ENCODE results near the gene SPRR2D.

SPRR2D gene

GRCh38 chr1:153001382-153001781 lies 39.5 kb downstream of the SPRR2D start, which contains the start of gene SPRR3:
Gene SPRR3 (plus strand): TSS chr1:153001749. CDS start chr1:153003021, 1,272 bp downstream.
- Histone ChIP-seq H3K36me3 (ENCODE audit: insufficient read depth, low read length) (no peaks in the 10 kb centered on the region), H3K27me3 (ENCODE audit: insufficient read depth, low read length) (no peaks in the 10 kb centered on the region), H3K9ac (ENCODE audit: low read depth, low read length) (no peak within 1 kb of the TSS), H3K4me3 (ENCODE audit: low read length) (no peak within 1 kb of the TSS), H3K4me1 (ENCODE audit: insufficient read depth, low read length) (peaks cover 5% of the 10 kb centered on the region; the same call in 1 of the 2 replicates), H3K9me3 (ENCODE audit: insufficient read depth, low read depth, low read length) (peaks cover 15% of the 10 kb centered on the region), H3K27ac (ENCODE audit: low read depth, low read length) (no peak within 1 kb of the TSS)
- 68% methylated on average over 2 of the region's 2 CpGs for WGBS

- Histone ChIP-seq H3K27me3 (ENCODE audit: insufficient read depth, low read length) (no peaks in the 10 kb centered on the region), H3K27ac (ENCODE audit: low read depth, low read length) (no peak overlapping the region)
- 80% methylated on average over 1 of the region's 1 CpG for WGBS
Measured at GRCh38 chr1:153000294-153000693, 40.6 kb downstream of the SPRR2D start.

GRCh38 chr1:152999818-153000217 lies 41.1 kb downstream of the SPRR2D start:
- H3K27ac ChIP-seq (ENCODE audit: low read depth, low read length) = no peak overlapping the region
- H3K4me3 ChIP-seq (ENCODE audit: low read length) = no peak overlapping the region
- H3K9ac ChIP-seq (ENCODE audit: low read depth, low read length) = no peak overlapping the region
- H3K27me3 ChIP-seq (ENCODE audit: insufficient read depth, low read length) = no peaks in the 10 kb centered on the region
- H3K4me1 ChIP-seq (ENCODE audit: insufficient read depth, low read length) = peaks cover 5% of the 10 kb centered on the region; the same call in 1 of the 2 replicates
- WGBS = 71% methylated on average over 6 of the region's 6 CpGs
- no peaks in the 10 kb centered on the region for H3K36me3 ChIP-seq (ENCODE audit: insufficient read depth, low read length)
- peaks cover 24% of the 10 kb centered on the region for H3K9me3 ChIP-seq (ENCODE audit: insufficient read depth, low read depth, low read length)

More at GRCh38 chr1:153000294-153000693, 40.6 kb downstream of the SPRR2D start:
- H3K36me3 ChIP-seq (ENCODE audit: insufficient read depth, low read length) = no peaks in the 10 kb centered on the region
- H3K4me3 ChIP-seq (ENCODE audit: low read length) = no peak overlapping the region
- peaks cover 23% of the 10 kb centered on the region for H3K9me3 ChIP-seq (ENCODE audit: insufficient read depth, low read depth, low read length)
- no peak overlapping the region for H3K9ac ChIP-seq (ENCODE audit: low read depth, low read length)
- H3K4me1 ChIP-seq (ENCODE audit: insufficient read depth, low read length) = peaks cover 5% of the 10 kb centered on the region; the same call in 1 of the 2 replicates

GRCh38 chr1:152998476-152998875 lies 42.4 kb downstream of the SPRR2D start:
- Histone ChIP-seq H3K36me3 (ENCODE audit: insufficient read depth, low read length) (no peaks in the 10 kb centered on the region), H3K4me1 (ENCODE audit: insufficient read depth, low read length) (peaks cover 5% of the 10 kb centered on the region; the same call in 1 of the 2 replicates), H3K27me3 (ENCODE audit: insufficient read depth, low read length) (no peaks in the 10 kb centered on the region), H3K9me3 (ENCODE audit: insufficient read depth, low read depth, low read length) (peaks cover 29% of the 10 kb centered on the region), H3K4me3 (ENCODE audit: low read length) (no peak overlapping the region), H3K27ac (ENCODE audit: low read depth, low read length) (no peak overlapping the region), H3K9ac (ENCODE audit: low read depth, low read length) (no peak overlapping the region)
- 90% methylated on average over 4 of the region's 4 CpGs for WGBS

GRCh38 chr1:152997901-152998300 lies 43.0 kb downstream of the SPRR2D start:
- Histone ChIP-seq H3K9me3 (ENCODE audit: insufficient read depth, low read depth, low read length) (peaks cover 29% of the 10 kb centered on the region), H3K4me3 (ENCODE audit: low read length) (no peak overlapping the region), H3K9ac (ENCODE audit: low read depth, low read length) (no peak overlapping the region), H3K36me3 (ENCODE audit: insufficient read depth, low read length) (no peaks in the 10 kb centered on the region), H3K4me1 (ENCODE audit: insufficient read depth, low read length) (peaks cover 5% of the 10 kb centered on the region; the same call in 1 of the 2 replicates), H3K27me3 (ENCODE audit: insufficient read depth, low read length) (no peaks in the 10 kb centered on the region), H3K27ac (ENCODE audit: low read depth, low read length) (no peak overlapping the region)
- WGBS = 66% methylated on average over 7 of the region's 7 CpGs

- Histone ChIP-seq H3K4me3 (ENCODE audit: low read length) (no peak overlapping the region), H3K9ac (ENCODE audit: low read depth, low read length) (no peak overlapping the region), H3K4me1 (ENCODE audit: insufficient read depth, low read length) (peaks cover 5% of the 10 kb centered on the region; the same call in 1 of the 2 replicates), H3K27ac (ENCODE audit: low read depth, low read length) (no peak overlapping the region), H3K36me3 (ENCODE audit: insufficient read depth, low read length) (no peaks in the 10 kb centered on the region), H3K9me3 (ENCODE audit: insufficient read depth, low read depth, low read length) (peaks cover 26% of the 10 kb centered on the region), H3K27me3 (ENCODE audit: insufficient read depth, low read length) (no peaks in the 10 kb centered on the region)
- 57% methylated on average over 5 of the region's 5 CpGs for whole genome bisulfite sequencing
Measured at GRCh38 chr1:152996633-152997400, 44.1 kb downstream of the SPRR2D start.

GRCh38 chr1:152995842-152996241 lies 45.1 kb downstream of the SPRR2D start:
- no peak overlapping the region for H3K27ac ChIP-seq (ENCODE audit: low read depth, low read length)
- H3K27me3 ChIP-seq (ENCODE audit: insufficient read depth, low read length) = no peaks in the 10 kb centered on the region
- peaks cover 20% of the 10 kb centered on the region for H3K9me3 ChIP-seq (ENCODE audit: insufficient read depth, low read depth, low read length)
- no peaks in the 10 kb centered on the region for H3K36me3 ChIP-seq (ENCODE audit: insufficient read depth, low read length)
- WGBS = no CpG with 5 or more reads among the region's 1 CpG
- no peak overlapping the region for H3K9ac ChIP-seq (ENCODE audit: low read depth, low read length)
- H3K4me1 ChIP-seq (ENCODE audit: insufficient read depth, low read length) = peaks cover 5% of the 10 kb centered on the region; the same call in 1 of the 2 replicates
- H3K4me3 ChIP-seq (ENCODE audit: low read length) = no peak overlapping the region

GRCh38 chr1:152993186-152993585 lies 47.7 kb downstream of the SPRR2D start:
- H3K36me3 ChIP-seq (ENCODE audit: insufficient read depth, low read length) = no peaks in the 10 kb centered on the region
- no peaks in the 10 kb centered on the region for H3K27me3 ChIP-seq (ENCODE audit: insufficient read depth, low read length)
- peaks cover 5% of the 10 kb centered on the region; the same call in 1 of the 2 replicates for H3K4me1 ChIP-seq (ENCODE audit: insufficient read depth, low read length)
- H3K9ac ChIP-seq (ENCODE audit: low read depth, low read length) = no peak overlapping the region
- H3K27ac ChIP-seq (ENCODE audit: low read depth, low read length) = no peak overlapping the region
- no peak overlapping the region for H3K4me3 ChIP-seq (ENCODE audit: low read length)
- 65% methylated on average over 5 of the region's 6 CpGs for WGBS
- peaks cover 29% of the 10 kb centered on the region for H3K9me3 ChIP-seq (ENCODE audit: insufficient read depth, low read depth, low read length)
